Motor neuron (in vitro differentiated cells): ENCODE measurements around the gene WDR37. TPM values are rescaled to one million over a fixed set of nuclear protein-coding genes. Genes with fewer than 3 reads are reported as not detected.

Source experiments
- ATAC-seq, 8 experiments: fragments of 200-7000 bp; cut with Tn5 transposase; replicated peaks in 6 of 8; 2 replicates each; pipeline ENCODE4 v1.8.0; 2021; ENCODE audit warnings: mild to moderate bottlenecking in 8 of 8, moderate library complexity in 8 of 8
- H3K27ac ChIP-seq, 2 donors: fragments of 250-450 bp; sonication (Bioruptor Pico); 2 replicates each; pipeline ENCODE4 v1.9.0; 2021; ENCODE audit warnings: antibody characterized with exemption in 2 of 2, mild to moderate bottlenecking in 2 of 2, moderate library complexity in 1 of 2
- H3K4me1 ChIP-seq, 2 donors: fragments of 250-450 bp; sonication (Bioruptor Pico); replicated peaks in 1 of 2; 2 replicates each; pipeline ENCODE4 v1.6.1; 2021; ENCODE audit warnings: antibody characterized with exemption in 2 of 2, mild to moderate bottlenecking in 2 of 2, moderate library complexity in 1 of 2
- H3K4me3 ChIP-seq, 5 donors: fragments of 250-450 bp; sonication (Bioruptor Pico); 2 replicates each; pipeline ENCODE4 v1.9.0; 2021; ENCODE audit warnings: antibody characterized with exemption in 5 of 5, mild to moderate bottlenecking in 5 of 5, moderate library complexity in 4 of 5
- WGBS, 10 experiments: fragments of 450-650 bp; shearing (Covaris generic); methylation state at CpG; one replicate each; pipeline ENCODE4 v1.0.0; 2022; 5-methylcytosine and 5-hydroxymethylcytosine counted together
- in situ Hi-C, 9 experiments: fragments of 400-800 bp; cut with MboI; loops; one replicate each; pipeline ENCODE4 v1.15.0; 2021; ENCODE audit warnings: low sequenced_read_pairs in 9 of 9, low pct_unique_long_range_greater_than_20kb in 2 of 9; ENCODE audit not compliant: unreplicated experiment in 9 of 9
- total RNA-seq, 8 experiments: library from RNA; unstranded; fragments of 300-600 nt; gene quantifications; 2 replicates each; pipeline versions ENCODE4 v1.2.3 to v1.2.4, GENCODE V29; 2022

WDR37 gene
- total RNA-seq, 8 experiments from 2014 or later: 8.4 to 20.3 (median 16.1) TPM

DNA sequence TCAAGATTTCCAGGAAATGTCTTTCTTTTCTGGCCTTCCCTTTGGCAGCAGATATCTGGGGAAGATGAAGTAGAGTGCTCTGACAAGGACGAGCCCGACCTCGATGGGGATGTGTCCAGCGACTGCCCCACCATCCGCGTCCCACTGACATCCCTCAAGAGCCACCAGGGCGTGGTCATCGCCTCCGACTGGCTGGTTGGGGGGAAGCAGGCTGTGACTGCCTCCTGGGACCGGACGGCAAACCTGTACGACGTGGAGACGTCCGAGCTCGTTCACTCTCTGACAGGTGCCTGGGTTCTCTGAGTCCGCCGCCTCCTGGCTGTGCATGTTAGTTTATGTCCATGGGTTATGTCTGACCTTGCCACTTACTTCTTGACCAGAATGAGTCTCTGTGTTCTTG, 47.4 kb downstream of the WDR37 start:
- H3K4me3 ChIP-seq: no peak overlapping the region
- ATAC-seq: no peak
- H3K4me1 ChIP-seq: no peaks in the 10 kb centered on the region
- no peak overlapping the region for H3K27ac ChIP-seq
- in situ Hi-C loops: no loop called here
- 94 to 100% (median 95%) methylated on average over 2 to 18 of the region's 18 CpGs; no CpG with 5 or more reads in 5 of the 10 experiments for WGBS, 10 experiments

DNA sequence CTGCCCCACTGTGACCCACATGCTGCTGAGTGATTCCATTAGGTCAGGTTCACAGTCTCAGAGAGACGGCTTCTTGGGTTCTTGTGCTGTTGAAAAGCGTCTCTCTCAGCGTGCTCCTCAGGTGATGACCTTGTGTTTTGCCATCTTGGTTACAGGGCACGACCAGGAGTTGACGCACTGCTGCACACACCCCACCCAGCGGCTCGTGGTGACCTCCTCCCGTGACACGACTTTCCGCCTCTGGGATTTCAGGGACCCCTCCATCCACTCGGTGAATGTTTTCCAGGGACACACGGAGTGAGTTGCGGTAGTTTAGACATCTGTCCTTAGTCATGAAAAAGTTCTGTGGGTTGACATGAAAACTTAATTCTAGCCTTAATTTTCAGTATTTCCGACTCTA, 48.8 kb downstream of the WDR37 start:
- no peak overlapping the region for H3K4me3 ChIP-seq
- H3K4me1 ChIP-seq: no peaks in the 10 kb centered on the region
- H3K27ac ChIP-seq: no peak overlapping the region
- in situ Hi-C loops: no loop called here
- WGBS, 10 experiments: 85 to 100% (median 99%) methylated on average over 1 to 12 of the region's 14 CpGs
- no peak for ATAC-seq

DNA sequence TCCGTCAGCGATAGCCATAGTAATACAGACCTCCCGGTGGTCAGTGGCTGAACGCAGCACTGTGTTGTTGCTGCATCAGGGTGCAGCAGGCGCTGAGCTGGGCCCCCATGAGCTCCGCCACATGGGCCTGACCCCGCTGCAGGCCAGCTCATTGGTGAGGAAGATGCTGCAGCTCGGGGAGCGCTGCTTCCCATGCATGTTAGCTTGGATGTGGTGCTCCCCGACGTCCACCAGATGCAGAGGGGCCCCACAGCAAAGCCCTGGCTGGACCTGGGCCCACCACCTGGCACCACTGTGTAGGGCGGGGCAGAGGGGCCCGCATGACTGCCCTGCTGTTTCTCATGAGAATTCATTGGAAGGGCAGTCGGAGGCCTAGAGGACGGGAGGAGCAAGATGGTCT, 50.8 kb downstream of the WDR37 start:
- peak in 1 of 8 experiments; percentile 11 for ATAC-seq
- no peak overlapping the region for H3K4me3 ChIP-seq
- in situ Hi-C loops: no loop called here
- H3K4me1 ChIP-seq: no peaks in the 10 kb centered on the region
- WGBS, 10 experiments: 42 to 100% (median 89%) methylated on average over 2 to 5 of the region's 15 CpGs; no CpG with 5 or more reads in 6 of the 10 experiments
- H3K27ac ChIP-seq: no peak overlapping the region

DNA sequence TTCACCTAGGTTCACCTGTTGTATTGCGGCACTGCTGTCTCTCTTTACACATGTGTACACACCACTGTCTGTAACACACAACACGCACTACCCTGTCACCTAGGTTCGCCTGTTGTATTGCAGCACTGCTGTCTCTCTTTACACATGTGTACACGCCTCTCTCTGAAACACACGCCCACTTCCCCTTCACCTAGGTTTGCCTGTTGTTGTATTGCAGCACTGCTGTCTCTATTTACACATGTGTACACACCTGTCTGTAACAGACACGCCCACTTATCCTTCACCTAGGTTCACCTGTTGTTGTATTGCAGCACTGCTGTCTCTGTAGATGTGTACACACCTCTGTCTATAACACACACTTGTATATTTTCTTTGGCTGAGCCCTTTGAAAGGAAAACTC, 51.5 kb downstream of the WDR37 start:
- H3K4me3 ChIP-seq: no peak overlapping the region
- ATAC-seq: no peak
- H3K4me1 ChIP-seq: no peaks in the 10 kb centered on the region
- in situ Hi-C loops: no loop called here
- 73 to 100% (median 93%) methylated on average over 1 to 6 of the region's 6 CpGs; no CpG with 5 or more reads in 3 of the 10 experiments for WGBS, 10 experiments
- H3K27ac ChIP-seq: no peak overlapping the region

DNA sequence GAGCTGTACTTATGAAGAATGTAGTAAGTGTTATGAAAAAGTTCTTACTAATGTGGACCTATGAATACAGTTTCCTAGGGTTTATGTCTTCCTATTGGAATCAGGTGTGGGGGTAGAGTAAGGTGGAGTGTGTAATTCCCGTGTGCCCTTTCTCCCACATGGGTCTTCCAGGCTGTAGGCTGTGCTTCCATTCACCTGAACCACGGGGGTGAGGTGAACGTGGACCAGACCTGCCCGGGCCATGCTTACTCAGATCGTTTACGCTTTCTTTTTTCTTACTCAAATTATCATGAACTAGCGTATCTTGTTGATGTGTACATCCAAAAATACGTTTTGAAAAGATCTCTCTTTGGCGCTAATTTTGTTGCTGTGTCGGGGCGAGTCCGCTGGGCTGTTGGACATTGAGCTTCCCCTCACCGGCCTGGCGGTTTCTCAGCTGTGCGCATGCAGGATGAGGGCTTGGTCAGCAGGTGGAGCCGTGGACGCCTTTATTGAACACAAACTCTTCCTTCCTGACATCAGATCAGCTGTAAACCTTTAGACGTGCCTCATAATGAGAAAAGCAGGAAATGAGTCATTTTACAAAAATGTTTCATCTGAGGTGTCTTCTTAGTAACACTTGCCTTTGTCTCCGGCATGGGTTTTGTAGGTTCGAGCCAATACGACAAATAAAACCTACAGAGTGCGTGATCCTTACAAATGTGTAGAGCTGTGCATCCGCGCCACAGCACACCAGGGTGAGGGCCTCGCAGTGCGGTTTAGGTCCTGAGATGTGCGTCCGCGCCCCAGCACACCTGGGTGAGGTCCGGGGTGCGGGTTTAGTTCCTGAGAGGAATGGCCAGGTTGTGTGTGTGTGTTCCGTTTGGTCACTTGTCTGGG, 53.8 kb downstream of the WDR37 start:
- Histone ChIP-seq H3K4me1 (no peaks in the 10 kb centered on the region), H3K4me3 (no peak overlapping the region), H3K27ac (no peak overlapping the region)
- WGBS, 10 experiments: 62 to 95% (median 75%) methylated on average over 4 to 26 of the region's 32 CpGs
- peak; percentile 77 to 92 (median 87) for ATAC-seq
- in situ Hi-C loops: no loop called here

DNA sequence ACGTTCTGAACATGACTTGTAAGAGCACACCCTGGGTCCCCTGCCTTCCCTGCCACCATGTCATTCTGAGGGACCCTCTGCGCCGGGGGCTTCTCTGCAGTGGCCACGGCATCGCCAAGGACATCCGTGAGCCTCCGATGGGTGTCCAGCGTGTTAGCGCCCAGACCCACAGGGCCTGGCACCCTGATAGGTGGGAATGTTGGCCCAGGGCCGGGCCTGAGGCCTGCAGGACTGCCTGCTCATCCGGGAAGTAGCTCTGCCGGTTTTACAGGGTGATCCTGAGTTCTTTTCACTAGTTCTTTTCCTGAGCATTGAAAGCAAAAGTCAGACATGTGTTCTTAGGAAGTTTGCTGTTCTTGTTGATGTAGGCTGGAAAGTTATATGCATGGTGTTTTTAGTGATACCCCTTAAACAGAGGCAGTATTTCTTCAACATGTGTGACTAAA, 54.5 kb downstream of the WDR37 start:
- Histone ChIP-seq H3K4me1 (no peaks in the 10 kb centered on the region), H3K4me3 (no peak overlapping the region), H3K27ac (no peak overlapping the region)
- no peak for ATAC-seq
- in situ Hi-C loops: no loop called here
- WGBS, 10 experiments: 76 to 100% (median 93%) methylated on average over 1 to 11 of the region's 12 CpGs; no CpG with 5 or more reads in 5 of the 10 experiments

DNA sequence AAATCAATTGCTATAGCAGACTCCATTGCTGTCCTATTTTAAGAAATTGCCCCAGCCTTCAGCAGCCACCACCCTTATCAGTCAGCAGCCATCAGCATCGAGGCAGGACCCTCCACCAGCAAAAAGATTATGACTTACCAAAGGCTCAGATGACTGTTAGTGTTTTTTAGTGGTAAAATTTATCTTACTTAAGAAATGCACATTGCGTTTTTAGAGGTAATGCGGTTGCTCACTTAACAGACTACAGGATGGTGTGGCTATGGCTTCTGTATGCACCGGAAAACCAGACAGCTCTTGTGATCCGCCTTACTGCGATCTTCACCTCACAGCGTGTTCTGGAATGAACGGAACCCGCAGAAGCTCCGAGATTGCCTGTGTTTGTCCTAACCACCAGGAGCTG, 58.1 kb downstream of the WDR37 start:
- H3K4me3 ChIP-seq: no peak overlapping the region
- H3K27ac ChIP-seq: no peak overlapping the region
- no peaks in the 10 kb centered on the region for H3K4me1 ChIP-seq
- ATAC-seq: no peak
- WGBS, 10 experiments: 86 to 100% (median 92%) methylated on average over 2 to 10 of the region's 10 CpGs; no CpG with 5 or more reads in 5 of the 10 experiments
- in situ Hi-C loops: no loop called here

DNA sequence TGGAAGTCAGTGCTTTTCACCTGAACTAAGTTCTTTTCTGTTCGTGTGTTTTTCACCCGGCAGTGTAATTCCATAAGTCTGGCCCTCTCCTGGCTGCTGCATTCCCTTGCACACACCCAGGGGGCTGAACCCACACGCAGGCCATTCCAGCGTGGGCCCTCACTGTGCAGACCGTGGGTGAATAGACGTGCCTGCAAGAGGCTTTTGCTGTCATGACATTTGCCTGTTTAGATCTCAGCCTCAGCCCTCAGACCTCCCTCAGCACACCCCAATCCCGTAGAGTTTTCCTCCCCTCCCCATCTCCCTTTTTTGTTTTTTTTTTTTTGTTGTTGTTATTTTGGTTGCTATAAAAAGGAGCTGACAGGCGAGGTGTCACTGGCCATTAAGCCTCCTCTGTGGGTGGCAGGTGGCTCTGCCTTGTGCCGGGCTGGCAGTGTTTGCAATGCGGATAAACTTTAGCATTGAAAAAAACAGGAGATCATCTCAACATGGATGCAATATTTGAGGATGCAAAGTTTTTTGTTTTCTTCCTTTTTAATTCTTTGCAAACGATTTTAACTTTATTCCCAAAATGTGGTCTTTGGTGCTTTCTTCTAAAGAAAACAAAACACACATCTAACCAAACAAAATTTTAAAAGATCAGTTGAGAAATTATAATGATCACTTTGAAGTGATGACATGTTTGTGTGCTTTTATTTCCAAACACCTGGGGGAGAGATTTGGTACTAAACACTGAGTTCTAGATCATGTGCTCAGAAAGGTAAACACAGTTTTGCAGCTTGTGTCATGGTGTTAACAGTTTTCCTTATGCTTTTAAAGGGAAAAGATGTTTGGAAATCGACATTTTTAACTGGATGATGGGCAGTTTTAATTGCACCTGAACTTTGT, 58.8 kb downstream of the WDR37 start:
- in situ Hi-C loops: no loop called here
- WGBS, 10 experiments: 67 to 100% (median 78%) methylated on average over 1 to 11 of the region's 12 CpGs; no CpG with 5 or more reads in 1 of the 10 experiments
- H3K27ac ChIP-seq: no peak overlapping the region

DNA sequence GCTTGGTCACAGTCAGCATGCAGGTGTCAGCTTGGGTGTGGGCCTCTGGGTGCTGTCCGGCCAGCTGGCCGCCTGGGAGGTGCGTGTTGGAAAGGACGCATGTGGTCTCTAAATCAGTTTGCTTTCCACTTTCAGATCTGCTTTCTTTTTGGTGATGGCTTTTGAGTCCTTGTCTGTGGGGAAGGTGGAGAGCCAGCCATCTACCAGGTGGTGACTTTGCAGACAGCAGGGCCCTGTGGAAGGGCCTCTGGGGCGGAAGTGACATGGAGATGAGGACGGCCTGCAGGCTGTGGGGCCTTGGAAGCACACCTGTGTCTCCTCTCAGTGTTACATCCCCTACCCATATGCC, 59.4 kb downstream of the WDR37 start:
- Histone ChIP-seq H3K4me1 (peaks cover 5 to 6% of the 10 kb centered on the region in 2 donors), H3K4me3 (no peak overlapping the region), H3K27ac (no peak overlapping the region)
- ATAC-seq: no peak
- 95 to 100% methylated on average over 3 to 5 of the region's 6 CpGs; no CpG with 5 or more reads in 8 of the 10 experiments for WGBS, 10 experiments
- in situ Hi-C loops: no loop called here

More for the DNA sequence above, 58.8 kb downstream of the WDR37 start:
- no peak for ATAC-seq
- H3K4me1 ChIP-seq: peaks cover 0 to under 1% of the 10 kb centered on the region in 2 donors
- no peak overlapping the region for H3K4me3 ChIP-seq

DNA sequence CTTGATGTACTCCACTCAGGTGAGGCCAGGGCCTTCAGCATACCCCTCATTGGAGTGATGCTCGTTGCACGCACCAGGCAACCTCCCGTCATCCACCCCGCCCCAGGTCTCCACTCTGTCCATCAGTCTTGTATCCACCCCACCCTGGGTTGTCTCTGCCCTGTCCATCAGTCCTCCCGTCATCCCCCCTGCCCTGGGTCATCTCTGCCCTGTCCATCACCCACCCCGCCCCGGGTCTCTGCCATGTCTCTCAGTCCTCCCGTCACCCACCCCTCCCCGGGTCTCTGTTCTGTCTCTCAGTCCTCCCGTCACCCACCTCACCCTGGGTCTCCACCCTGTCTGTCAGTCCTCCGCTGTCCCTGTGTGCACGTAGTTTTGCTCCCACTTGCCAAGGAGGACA, 59.9 kb downstream of the WDR37 start:
- no peak overlapping the region for H3K4me3 ChIP-seq
- 90 to 100% (median 96%) methylated on average over 1 to 5 of the region's 12 CpGs; no CpG with 5 or more reads in 6 of the 10 experiments for WGBS, 10 experiments
- in situ Hi-C loops: no loop called here
- peaks cover 7 to 11% of the 10 kb centered on the region in 2 donors for H3K4me1 ChIP-seq
- H3K27ac ChIP-seq: no peak overlapping the region
- no peak for ATAC-seq

DNA sequence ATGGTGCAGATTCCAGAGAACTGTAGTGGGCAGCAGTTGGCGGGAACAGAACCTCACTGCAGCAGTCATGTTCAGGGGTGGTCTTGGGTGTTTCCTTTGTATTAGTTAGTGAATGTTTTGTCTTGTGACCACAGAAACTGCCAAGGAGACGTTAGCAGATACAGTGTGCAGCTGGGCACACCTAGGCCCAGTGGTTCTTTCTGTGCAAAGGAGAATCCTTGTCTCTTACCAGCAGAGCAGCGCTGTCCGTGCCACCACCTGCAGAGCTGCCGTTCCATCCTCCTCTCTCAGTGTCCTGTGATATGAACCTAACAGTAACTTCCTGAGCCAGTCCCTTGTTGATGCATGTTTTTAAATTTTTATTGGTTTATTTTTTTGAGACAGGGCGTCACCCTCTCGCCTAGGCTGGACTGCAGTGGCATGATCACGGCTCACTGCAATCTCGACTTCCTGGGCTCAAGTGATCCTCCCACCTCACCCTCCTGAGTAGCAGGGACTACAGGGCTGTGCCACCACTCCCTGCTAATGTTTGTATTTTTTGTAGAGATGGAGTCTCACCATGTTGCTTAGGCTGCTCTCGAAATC, 60.6 kb downstream of the WDR37 start:
- no peak overlapping the region for H3K27ac ChIP-seq
- H3K4me1 ChIP-seq: peaks cover 12 to 19% of the 10 kb centered on the region in 2 donors
- in situ Hi-C loops: no loop called here
- peak in 2 of 8 experiments; percentile 41 to 59 for ATAC-seq
- H3K4me3 ChIP-seq: no peak overlapping the region
- 70 to 100% (median 97%) methylated on average over 1 to 8 of the region's 10 CpGs; no CpG with 5 or more reads in 1 of the 10 experiments for WGBS, 10 experiments

DNA sequence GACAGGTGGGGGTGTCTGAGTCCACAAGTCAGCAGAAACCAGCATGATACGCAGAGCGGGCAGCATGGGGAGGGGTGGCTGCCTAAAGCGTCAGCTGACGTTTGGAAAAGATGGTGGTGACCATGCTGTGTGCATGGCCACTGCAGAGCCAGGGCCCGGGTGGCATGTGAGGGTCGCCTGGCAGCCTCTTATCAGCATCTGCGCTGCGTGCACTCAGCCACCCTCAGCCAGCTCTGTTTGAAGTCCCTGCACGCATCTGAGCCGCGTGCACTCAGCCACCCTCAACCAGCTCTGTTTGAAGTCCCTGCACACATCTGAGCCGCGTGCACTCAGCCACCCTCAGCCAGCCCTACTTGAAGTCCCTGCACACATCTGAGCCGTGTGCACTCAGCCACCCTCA, 61.5 kb downstream of the WDR37 start:
- no peak overlapping the region for H3K27ac ChIP-seq
- in situ Hi-C loops: no loop called here
- 80 to 100% (median 100%) methylated on average over 1 to 3 of the region's 14 CpGs; no CpG with 5 or more reads in 6 of the 10 experiments for WGBS, 10 experiments
- no peak overlapping the region for H3K4me3 ChIP-seq
- H3K4me1 ChIP-seq: peaks cover 12 to 21% of the 10 kb centered on the region in 2 donors
- ATAC-seq: no peak
